Transverse colon (tissue), 4 donors: ENCODE results near the gene YDJC. TPM values are rescaled to one million over a fixed set of nuclear protein-coding genes. Genes with fewer than 3 reads are reported as not detected.

ENCODE experiments used
- DNase-seq: peaks from one replicate; pipeline ENCODE4 v3.0.0-alpha.2; 2019
- H3K27ac ChIP-seq, 4 donors: fragments of 200-600 bp; sonication (generic); 2 replicates each; pipeline ENCODE4 v1.5.1; 2016 to 2018; ENCODE audit warnings: inconsistent platforms in 4 of 4
- H3K27me3 ChIP-seq: fragments of 200-600 bp; sonication (generic); 2 replicates; pipeline ENCODE4 v1.5.1; 2017; ENCODE audit warnings: inconsistent platforms
- H3K36me3 ChIP-seq, 4 donors: fragments of 200-600 bp; sonication (generic); 2 replicates each; pipeline ENCODE4 v1.5.1; 2017 to 2019; ENCODE audit warnings: inconsistent platforms in 4 of 4
- H3K4me1 ChIP-seq, 4 donors: fragments of 200-600 bp; sonication (generic); 2 replicates each; pipeline ENCODE4 v1.5.1; 2017 to 2020; ENCODE audit warnings: inconsistent platforms in 4 of 4
- H3K4me3 ChIP-seq, 4 donors: fragments of 200-600 bp; sonication (generic); 1 replicate in 1 of 4; 2 replicates in 3 of 4; pipeline versions ENCODE4 v1.5.1 to v1.6.1; 2017 to 2019; ENCODE audit warnings: inconsistent platforms in 4 of 4
- H3K9me3 ChIP-seq, 2 donors: fragments of 200-600 bp; sonication (generic); 2 replicates each; pipeline ENCODE4 v1.5.1; 2017 to 2019; ENCODE audit warnings: inconsistent platforms in 2 of 2
- EP300 ChIP-seq: sonication (generic); formaldehyde crosslinking; IDR thresholded peaks from one replicate; pipeline ENCODE4 v1.6.1; 2017; ENCODE audit warnings: antibody characterized with exemption, low read depth
- POLR2A ChIP-seq: fragments of 450-650 bp; IDR thresholded peaks from one replicate; pipeline ENCODE4 v1.6.1; 2016; ENCODE audit warnings: antibody characterized with exemption, mild to moderate bottlenecking, moderate library complexity
- POLR2AphosphoS5 ChIP-seq, 3 donors: sonication (generic); formaldehyde crosslinking; IDR thresholded peaks; one replicate each; pipeline ENCODE4 v1.6.1; 2016; ENCODE audit warnings: antibody characterized with exemption in 3 of 3
- WGBS, 2 donors: methylation state at CpG; one replicate each; pipeline ENCODE4 v1.1.5; 2018; ENCODE audit warnings: low coverage in 1 of 2; 5-methylcytosine and 5-hydroxymethylcytosine counted together
- in situ Hi-C, 4 donors: fragments of 200-750 bp; cut with MboI; loops; one replicate each; pipeline versions ENCODE4 v1.15.0 to v1.15.1; 2017; ENCODE audit warnings: low sequenced_read_pairs in 3 of 4, low pct_ligation_motif_present in 1 of 4, low pct_unique_long_range_greater_than_20kb in 1 of 4
- intact Hi-C: fragments of 100-400 bp; cut with DNase I; formaldehyde crosslinking; loops from one replicate; pipeline ENCODE4 v1.15.1; 2023; ENCODE audit warnings: low total_unique reads
- total RNA-seq, 4 donors: library from RNA; depleted of rRNA; stranded (reverse); fragments of >200 nt; gene quantifications; one replicate each; pipeline ENCODE4 v1.1.0, GENCODE V29; 2016
- TF ChIP-seq, protein P1 (sequence below), 5 experiments: fragments of 200-600 bp in 3 of 5; fragments of 450-650 bp in 2 of 5; sonication (generic) in 3 of 5; IDR thresholded peaks; 1 replicate in 2 of 5; 2 replicates in 3 of 5; pipeline ENCODE4 v1.5.1; 2016 to 2017; ENCODE audit warnings: antibody characterized with exemption in 5 of 5, inconsistent platforms in 3 of 5, mild to moderate bottlenecking in 2 of 5, moderate library complexity in 1 of 5

Gene YDJC
- total RNA-seq, 4 donors from 2014 or later, result 43.3 to 112 (median 69.5) TPM

DNA sequence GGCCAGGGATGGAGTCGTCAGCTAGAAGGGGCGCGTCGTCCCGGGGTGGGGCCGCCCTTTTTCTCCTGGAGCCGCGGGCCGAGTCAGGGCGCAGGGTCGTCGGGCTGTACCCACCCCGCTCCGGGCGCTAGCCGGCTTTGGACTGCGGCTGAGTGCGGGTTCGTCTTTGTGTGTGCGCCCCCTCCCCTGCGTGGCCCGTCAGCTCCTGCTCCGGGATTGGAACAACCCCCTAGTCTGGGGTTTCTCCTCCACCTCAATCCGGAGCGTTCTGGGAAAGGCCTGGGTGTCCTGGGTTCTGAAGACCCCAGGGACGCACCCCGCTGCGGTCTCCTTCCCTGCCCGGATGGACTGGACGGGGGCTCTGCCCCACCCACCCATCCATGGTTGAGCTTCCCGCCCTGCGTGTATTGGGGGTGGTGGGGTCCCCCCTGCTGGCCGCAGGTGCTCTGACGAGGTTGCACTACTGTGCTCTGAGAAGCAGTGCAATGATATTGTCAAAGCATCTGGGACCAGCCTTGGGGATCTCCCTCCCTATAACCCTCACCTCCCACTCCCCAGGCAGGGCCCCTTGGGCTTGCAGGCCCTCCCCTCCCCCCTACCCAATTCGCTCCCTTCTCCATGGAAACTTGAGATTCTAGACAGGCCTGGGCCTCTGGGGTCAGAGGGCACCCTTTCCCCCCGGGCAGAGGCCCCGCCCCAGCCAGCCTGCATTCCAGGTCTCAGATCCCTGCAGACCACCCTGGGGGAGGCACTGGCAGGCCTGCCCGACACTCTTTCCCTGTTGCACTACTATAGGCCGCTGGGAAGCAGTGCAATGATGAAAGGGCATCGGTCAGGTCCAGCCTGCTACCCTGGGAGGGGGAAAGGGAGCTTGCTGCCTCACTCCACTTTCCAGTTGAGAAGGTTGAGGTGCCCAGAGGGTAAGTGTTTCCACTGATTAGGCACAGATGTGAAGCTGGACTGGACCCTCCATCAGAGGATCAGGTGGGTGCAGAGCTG is 23.0 kb upstream of the YDJC start:
- no peaks in the 10 kb centered on the region for H3K9me3 ChIP-seq
- 28% methylated on average over 32 of the region's 40 CpGs; no CpG with 5 or more reads in 1 of the 2 donors for WGBS, 2 donors
- DNase-seq, result no peak
- no peaks in the 10 kb centered on the region for H3K36me3 ChIP-seq
- peak overlapping the region; percentile 32 to 55 (median 42) for H3K4me3 ChIP-seq
- in situ Hi-C loops (loop anchor here in 1 of 4 donors (5.0 kb wide), 1 partner anchor 49 kb away; no protein-coding TSS in a partner anchor), intact Hi-C loops (loop anchor here (5.0 kb wide), 1 partner anchor 954 kb away; no protein-coding TSS in a partner anchor)
- H3K4me1 ChIP-seq, result peaks cover 13 to 29% (median 21%) of the 10 kb centered on the region in 4 donors
- H3K27me3 ChIP-seq, result peaks cover 3% of the 10 kb centered on the region
- H3K27ac ChIP-seq, result peak overlapping the region in 2 of 4 donors; percentile 8 to 56
- TF ChIP-seq, protein P1, sequence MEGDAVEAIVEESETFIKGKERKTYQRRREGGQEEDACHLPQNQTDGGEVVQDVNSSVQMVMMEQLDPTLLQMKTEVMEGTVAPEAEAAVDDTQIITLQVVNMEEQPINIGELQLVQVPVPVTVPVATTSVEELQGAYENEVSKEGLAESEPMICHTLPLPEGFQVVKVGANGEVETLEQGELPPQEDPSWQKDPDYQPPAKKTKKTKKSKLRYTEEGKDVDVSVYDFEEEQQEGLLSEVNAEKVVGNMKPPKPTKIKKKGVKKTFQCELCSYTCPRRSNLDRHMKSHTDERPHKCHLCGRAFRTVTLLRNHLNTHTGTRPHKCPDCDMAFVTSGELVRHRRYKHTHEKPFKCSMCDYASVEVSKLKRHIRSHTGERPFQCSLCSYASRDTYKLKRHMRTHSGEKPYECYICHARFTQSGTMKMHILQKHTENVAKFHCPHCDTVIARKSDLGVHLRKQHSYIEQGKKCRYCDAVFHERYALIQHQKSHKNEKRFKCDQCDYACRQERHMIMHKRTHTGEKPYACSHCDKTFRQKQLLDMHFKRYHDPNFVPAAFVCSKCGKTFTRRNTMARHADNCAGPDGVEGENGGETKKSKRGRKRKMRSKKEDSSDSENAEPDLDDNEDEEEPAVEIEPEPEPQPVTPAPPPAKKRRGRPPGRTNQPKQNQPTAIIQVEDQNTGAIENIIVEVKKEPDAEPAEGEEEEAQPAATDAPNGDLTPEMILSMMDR (IDR thresholded peaks at IDR 0.05), result no peak
- TF ChIP-seq POLR2AphosphoS5 (IDR thresholded peaks at IDR 0.05), result no peak
- no peak for TF ChIP-seq EP300
- TF ChIP-seq POLR2A, result no peak

DNA sequence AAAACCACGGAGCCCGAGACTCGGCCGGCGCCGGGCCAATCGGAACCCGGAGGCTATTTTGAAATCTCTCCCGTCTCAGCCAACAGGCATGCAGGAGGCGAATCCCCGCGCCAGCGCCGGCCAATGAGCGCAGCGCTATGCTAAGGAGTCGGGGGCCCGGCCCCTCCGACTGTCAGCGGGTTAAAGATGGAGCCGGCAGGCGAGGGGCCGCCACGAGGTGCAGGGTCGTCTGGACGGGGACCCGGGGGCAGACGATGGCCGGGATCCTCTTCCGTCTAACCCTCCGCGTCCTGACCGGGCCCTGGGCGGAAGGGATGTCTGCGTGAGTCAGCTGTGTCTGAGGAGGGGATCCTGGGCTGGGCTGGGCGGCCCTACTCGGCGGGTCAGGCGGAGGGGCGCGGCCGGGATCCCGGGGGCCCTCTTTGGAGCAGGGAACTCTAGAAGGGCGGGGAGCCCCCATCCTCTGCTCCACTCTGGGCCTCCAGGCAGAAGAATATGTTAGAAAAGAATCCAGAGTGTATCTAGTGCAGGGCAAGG is 22.3 kb upstream of the YDJC start:
- no peak for TF ChIP-seq POLR2A
- no peak for TF ChIP-seq EP300
- TF ChIP-seq, protein P1 (IDR thresholded peaks at IDR 0.05), result no peak
- 1% methylated on average over 29 of the region's 44 CpGs; no CpG with 5 or more reads in 1 of the 2 donors for WGBS, 2 donors
- Histone ChIP-seq H3K4me3 (peak overlapping the region; percentile 32 to 55 (median 42)), H3K27ac (peak overlapping the region; percentile 8 to 56 (median 34)), H3K36me3 (no peaks in the 10 kb centered on the region), H3K27me3 (peaks cover 3% of the 10 kb centered on the region), H3K4me1 (peaks cover 13 to 23% (median 16%) of the 10 kb centered on the region in 4 donors), H3K9me3 (no peaks in the 10 kb centered on the region)
- in situ Hi-C loops (loop anchor here in 1 of 4 donors (5.0 kb wide), 1 partner anchor 50 kb away; no protein-coding TSS in a partner anchor), intact Hi-C loops (loop anchor here (5.0 kb wide), 1 partner anchor 955 kb away; no protein-coding TSS in a partner anchor)
- DNase-seq, result peak; percentile 86

DNA sequence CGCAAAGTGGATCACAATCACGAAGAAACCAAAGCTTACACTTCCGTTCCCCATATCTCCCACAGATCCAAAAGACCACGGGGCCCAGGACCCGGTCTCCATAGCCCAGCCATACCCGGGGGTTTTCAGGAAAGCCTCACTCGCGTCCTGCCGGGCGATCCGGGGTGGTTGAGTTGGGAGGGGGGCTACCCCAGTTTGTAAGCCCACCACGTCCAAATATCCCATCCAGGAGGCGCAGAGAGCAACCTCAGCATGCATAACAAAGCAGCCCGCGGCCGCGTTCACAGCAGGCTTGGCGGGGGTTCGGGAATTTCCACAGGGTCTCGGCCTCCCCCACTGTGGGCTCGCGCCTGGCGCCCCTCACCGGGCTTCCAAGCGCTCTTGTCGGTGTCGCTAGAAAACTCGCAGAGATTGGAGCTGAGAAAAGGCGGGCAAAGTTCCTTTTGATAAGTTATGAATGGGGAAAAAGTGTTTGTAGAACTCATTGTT is 21.7 kb upstream of the YDJC start:
- peaks cover 13 to 21% (median 15%) of the 10 kb centered on the region in 4 donors for H3K4me1 ChIP-seq
- WGBS, 2 donors, result 0% methylated on average over 29 of the region's 29 CpGs; no CpG with 5 or more reads in 1 of the 2 donors
- in situ Hi-C loops (loop anchor here in 1 of 4 donors (5.0 kb wide), 1 partner anchor 51 kb away; no protein-coding TSS in a partner anchor), intact Hi-C loops (loop anchor here (5.0 kb wide), 1 partner anchor 956 kb away; no protein-coding TSS in a partner anchor)
- no peaks in the 10 kb centered on the region for H3K9me3 ChIP-seq
- TF ChIP-seq EP300 (no peak), POLR2A (no peak), POLR2AphosphoS5 (IDR thresholded peaks at IDR 0.05) (no peak)
- TF ChIP-seq, protein P1 (IDR thresholded peaks at IDR 0.05), result no peak
- no peaks in the 10 kb centered on the region for H3K36me3 ChIP-seq
- no peak for DNase-seq
- peak overlapping the region; percentile 23 to 55 (median 42) for H3K4me3 ChIP-seq
- peaks cover under 1% of the 10 kb centered on the region for H3K27me3 ChIP-seq
- H3K27ac ChIP-seq, result peak overlapping the region in 2 of 4 donors; percentile 43 to 56
